ENCODE data around the gene MYLK4.

The MYLK4 gene

GRCh38 chr6:2666906-2667575, 83.7 kb downstream of the MYLK4 start:
- Mint-ChIP-seq H3K4me1 (no peaks in the 10 kb centered on the region), H3K36me3 (ENCODE audit: insufficient read depth) (no peaks in the 10 kb centered on the region), H3K4me3 (no peak overlapping the region), H3K9me3 (no peaks in the 10 kb centered on the region), H3K27ac (ENCODE audit: low read depth) (no peak overlapping the region), H3K27me3 (peaks cover 30% of the 10 kb centered on the region)
- ATAC-seq (replicated peaks; ENCODE audit: extremely low read depth, poor library complexity, severe bottlenecking) (no peak), DNase-seq (ENCODE audit: low spot score in 2 of 2) (no peak)

- Mint-ChIP-seq H3K4me3 (no peak overlapping the region), H3K9me3 (no peaks in the 10 kb centered on the region)
These were observed 85.3 kb downstream of the MYLK4 start for GRCh38 chr6:2665146-2666070.

GRCh38 chr6:2663123-2663522, 87.6 kb downstream of the MYLK4 start:
- no peak overlapping the region for H3K27ac Mint-ChIP-seq (ENCODE audit: low read depth)
- no peak overlapping the region for H3K4me3 Mint-ChIP-seq
- H3K27me3 Mint-ChIP-seq: peaks cover 39% of the 10 kb centered on the region
- ATAC-seq (replicated peaks; ENCODE audit: extremely low read depth, poor library complexity, severe bottlenecking): no peak
- no peak for DNase-seq (ENCODE audit: low spot score in 2 of 2)
- no peaks in the 10 kb centered on the region for H3K36me3 Mint-ChIP-seq (ENCODE audit: insufficient read depth)
- no peaks in the 10 kb centered on the region for H3K9me3 Mint-ChIP-seq
- no peaks in the 10 kb centered on the region for H3K4me1 Mint-ChIP-seq

More at GRCh38 chr6:2665146-2666070, 85.3 kb downstream of the MYLK4 start:
- Mint-ChIP-seq H3K36me3 (ENCODE audit: insufficient read depth) (no peaks in the 10 kb centered on the region), H3K27ac (ENCODE audit: low read depth) (no peak overlapping the region), H3K27me3 (peaks cover 39% of the 10 kb centered on the region), H3K4me1 (no peaks in the 10 kb centered on the region)
- DNase-seq (ENCODE audit: low spot score in 2 of 2) (no peak), ATAC-seq (replicated peaks; ENCODE audit: extremely low read depth, poor library complexity, severe bottlenecking) (no peak)

- no peaks in the 10 kb centered on the region for H3K36me3 Mint-ChIP-seq (ENCODE audit: insufficient read depth)
- no peak overlapping the region for H3K4me3 Mint-ChIP-seq
- no peaks in the 10 kb centered on the region for H3K4me1 Mint-ChIP-seq
- ATAC-seq (replicated peaks; ENCODE audit: extremely low read depth, poor library complexity, severe bottlenecking) (no peak), DNase-seq (ENCODE audit: low spot score in 2 of 2) (no peak)
- H3K27ac Mint-ChIP-seq (ENCODE audit: low read depth): no peak overlapping the region
- H3K9me3 Mint-ChIP-seq: no peaks in the 10 kb centered on the region
- peaks cover 39% of the 10 kb centered on the region for H3K27me3 Mint-ChIP-seq
These were observed 89.1 kb downstream of the MYLK4 start for GRCh38 chr6:2661651-2662050.

- peaks cover 24% of the 10 kb centered on the region for H3K27me3 Mint-ChIP-seq
- no peak overlapping the region for H3K27ac Mint-ChIP-seq (ENCODE audit: low read depth)
- ATAC-seq (replicated peaks; ENCODE audit: extremely low read depth, poor library complexity, severe bottlenecking) (no peak), DNase-seq (ENCODE audit: low spot score in 2 of 2) (no peak)
- H3K4me3 Mint-ChIP-seq: no peak overlapping the region
- H3K36me3 Mint-ChIP-seq (ENCODE audit: insufficient read depth): no peaks in the 10 kb centered on the region
- no peaks in the 10 kb centered on the region for H3K4me1 Mint-ChIP-seq
- H3K9me3 Mint-ChIP-seq: no peaks in the 10 kb centered on the region
These were observed 90.8 kb downstream of the MYLK4 start for GRCh38 chr6:2659882-2660281.

GRCh38 chr6:2659381-2659780, 91.3 kb downstream of the MYLK4 start:
- H3K4me1 Mint-ChIP-seq: no peaks in the 10 kb centered on the region

GRCh38 chr6:2658788-2659187, 91.9 kb downstream of the MYLK4 start:
- DNase-seq (ENCODE audit: low spot score in 2 of 2) (no peak), ATAC-seq (replicated peaks; ENCODE audit: extremely low read depth, poor library complexity, severe bottlenecking) (no peak)
- Mint-ChIP-seq H3K27me3 (peaks cover 16% of the 10 kb centered on the region), H3K36me3 (ENCODE audit: insufficient read depth) (no peaks in the 10 kb centered on the region), H3K9me3 (no peaks in the 10 kb centered on the region), H3K27ac (ENCODE audit: low read depth) (no peak overlapping the region), H3K4me3 (no peak overlapping the region), H3K4me1 (no peaks in the 10 kb centered on the region)

More at GRCh38 chr6:2659381-2659780, 91.3 kb downstream of the MYLK4 start:
- ATAC-seq (replicated peaks; ENCODE audit: extremely low read depth, poor library complexity, severe bottlenecking) (no peak), DNase-seq (ENCODE audit: low spot score in 2 of 2) (no peak)
- no peak overlapping the region for H3K4me3 Mint-ChIP-seq
- H3K9me3 Mint-ChIP-seq: no peaks in the 10 kb centered on the region
- H3K27me3 Mint-ChIP-seq: peaks cover 22% of the 10 kb centered on the region
- H3K27ac Mint-ChIP-seq (ENCODE audit: low read depth): no peak overlapping the region
- no peaks in the 10 kb centered on the region for H3K36me3 Mint-ChIP-seq (ENCODE audit: insufficient read depth)

GRCh38 chr6:2656460-2657079, 94.2 kb downstream of the MYLK4 start:
- Mint-ChIP-seq H3K27me3 (peaks cover 23% of the 10 kb centered on the region), H3K4me3 (no peak overlapping the region), H3K27ac (ENCODE audit: low read depth) (no peak overlapping the region), H3K4me1 (no peaks in the 10 kb centered on the region), H3K36me3 (ENCODE audit: insufficient read depth) (peaks cover 4% of the 10 kb centered on the region), H3K9me3 (no peaks in the 10 kb centered on the region)
- DNase-seq (ENCODE audit: low spot score in 2 of 2): no peak
- ATAC-seq (replicated peaks; ENCODE audit: extremely low read depth, poor library complexity, severe bottlenecking): no peak

- no peak for DNase-seq (ENCODE audit: low spot score in 2 of 2)
- H3K36me3 Mint-ChIP-seq (ENCODE audit: insufficient read depth): peaks cover 4% of the 10 kb centered on the region
- ATAC-seq (replicated peaks; ENCODE audit: extremely low read depth, poor library complexity, severe bottlenecking): no peak
- no peak overlapping the region for H3K4me3 Mint-ChIP-seq
- H3K9me3 Mint-ChIP-seq: no peaks in the 10 kb centered on the region
- H3K4me1 Mint-ChIP-seq: no peaks in the 10 kb centered on the region
- peaks cover 18% of the 10 kb centered on the region for H3K27me3 Mint-ChIP-seq
- H3K27ac Mint-ChIP-seq (ENCODE audit: low read depth): no peak overlapping the region
These were observed 94.8 kb downstream of the MYLK4 start for GRCh38 chr6:2655844-2656433.

DNA sequence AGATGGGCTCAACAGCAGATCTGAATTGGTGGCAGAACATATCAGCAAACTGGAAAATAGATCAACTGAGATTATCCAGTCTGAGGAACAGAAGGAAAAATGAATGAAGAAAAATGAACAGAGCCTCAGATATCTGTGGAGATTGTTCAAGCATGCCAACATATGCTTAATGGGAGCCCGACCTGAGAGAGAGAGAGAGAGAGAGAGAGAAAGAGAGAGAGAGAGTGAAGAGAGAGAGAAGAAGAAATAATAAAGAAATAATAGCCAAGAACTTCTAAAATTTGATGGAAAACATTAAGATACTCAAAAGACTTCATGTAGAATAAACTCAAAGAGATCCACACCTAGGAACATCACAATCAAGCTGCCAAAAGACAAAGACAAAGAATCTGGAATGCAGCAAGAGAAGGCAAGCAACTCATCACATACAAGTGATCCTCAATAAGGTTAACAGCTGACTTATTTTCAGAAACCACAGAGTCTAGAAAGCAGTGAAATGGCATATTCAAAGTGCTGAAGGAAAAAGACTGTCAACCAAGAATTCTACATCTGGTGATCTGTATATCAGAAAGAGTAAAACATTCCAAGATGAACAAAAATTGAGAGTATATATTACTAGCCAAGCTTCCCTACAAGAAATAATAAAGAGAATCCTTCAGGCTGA, 97.2 kb downstream of the MYLK4 start:
- no peak for DNase-seq (ENCODE audit: low spot score in 2 of 2)
- Mint-ChIP-seq H3K27ac (ENCODE audit: low read depth) (no peak overlapping the region), H3K27me3 (peaks cover 32% of the 10 kb centered on the region)

GRCh38 chr6:2652611-2653010, 98.1 kb downstream of the MYLK4 start:
- no peak for ATAC-seq (replicated peaks; ENCODE audit: extremely low read depth, poor library complexity, severe bottlenecking)
- peaks cover 41% of the 10 kb centered on the region for H3K27me3 Mint-ChIP-seq
- H3K36me3 Mint-ChIP-seq (ENCODE audit: insufficient read depth): peaks cover 4% of the 10 kb centered on the region
- H3K9me3 Mint-ChIP-seq: no peaks in the 10 kb centered on the region
- no peak overlapping the region for H3K27ac Mint-ChIP-seq (ENCODE audit: low read depth)
- DNase-seq (ENCODE audit: low spot score in 2 of 2): no peak
- H3K4me3 Mint-ChIP-seq: no peak overlapping the region
- H3K4me1 Mint-ChIP-seq: no peaks in the 10 kb centered on the region

More for the DNA sequence above, 97.2 kb downstream of the MYLK4 start:
- Mint-ChIP-seq H3K4me1 (no peaks in the 10 kb centered on the region), H3K9me3 (no peaks in the 10 kb centered on the region), H3K36me3 (ENCODE audit: insufficient read depth) (peaks cover 4% of the 10 kb centered on the region), H3K4me3 (no peak overlapping the region)
- no peak for ATAC-seq (replicated peaks; ENCODE audit: extremely low read depth, poor library complexity, severe bottlenecking)

GRCh38 chr6:2651961-2652360, 98.8 kb downstream of the MYLK4 start:
- H3K27me3 Mint-ChIP-seq: peaks cover 48% of the 10 kb centered on the region

More at GRCh38 chr6:2651961-2652360, 98.8 kb downstream of the MYLK4 start:
- no peak for DNase-seq (ENCODE audit: low spot score in 2 of 2)
- no peak overlapping the region for H3K27ac Mint-ChIP-seq (ENCODE audit: low read depth)
- H3K36me3 Mint-ChIP-seq (ENCODE audit: insufficient read depth): peaks cover 4% of the 10 kb centered on the region
- H3K4me3 Mint-ChIP-seq: no peak overlapping the region
- no peaks in the 10 kb centered on the region for H3K4me1 Mint-ChIP-seq
- no peaks in the 10 kb centered on the region for H3K9me3 Mint-ChIP-seq
- no peak for ATAC-seq (replicated peaks; ENCODE audit: extremely low read depth, poor library complexity, severe bottlenecking)
